ENCODE data around the gene GORASP2. TPM values are rescaled to one million over a fixed set of nuclear protein-coding genes. Genes with fewer than 3 reads are reported as not detected.

The GORASP2 gene
- total RNA-seq, 1 experiment from 2014 or later, result 89.3 TPM

- Histone ChIP-seq H3K4me3 (ENCODE audit: low read depth, low read length, poor library complexity, severe bottlenecking) (no peak overlapping the region), H3K27ac (ENCODE audit: low read depth, low read length, poor library complexity, severe bottlenecking) (no peak overlapping the region), H3K9me3 (ENCODE audit: low read depth, low read length, poor library complexity, severe bottlenecking) (no peaks in the 10 kb centered on the region), H3K27me3 (replicated peaks; ENCODE audit: insufficient read depth, low read depth, low read length, poor library complexity) (no peaks in the 10 kb centered on the region), H3K4me1 (ENCODE audit: insufficient read depth, low read length, poor library complexity, severe bottlenecking) (no peaks in the 10 kb centered on the region), H3K36me3 (ENCODE audit: insufficient read depth, low read length, poor library complexity, severe bottlenecking) (no peaks in the 10 kb centered on the region)
- no peak for DNase-seq (ENCODE audit: low spot score)
- ChIA-PET CTCF (no interaction called here), POLR2A (ENCODE audit: low non-redundant PET) (no interaction called here)
- intact Hi-C loops (cut with micrococcal nuclease; ENCODE audit: unreplicated experiment), result no loop called here
- TF ChIP-seq CTCF (conservative IDR thresholded peaks at IDR 0.05; ENCODE audit: low read depth, low read length), result no peak
- TF ChIP-seq EZH2 (IDR thresholded peaks at IDR 0.05; ENCODE audit: borderline replicate concordance, low read depth, low read length, poor library complexity, severe bottlenecking), result no peak
- BruUV-seq (replicated peaks), result no TSS peak
These were observed 84.8 kb downstream of the GORASP2 start for GRCh38 chr2:171013851-171014250.

- ChIA-PET POLR2A (ENCODE audit: low non-redundant PET) (no interaction called here), CTCF (no interaction called here)
- no peak for DNase-seq (ENCODE audit: low spot score)
- H3K27me3 ChIP-seq (replicated peaks; ENCODE audit: insufficient read depth, low read depth, low read length, poor library complexity), result no peaks in the 10 kb centered on the region
- intact Hi-C loops (cut with micrococcal nuclease; ENCODE audit: unreplicated experiment), result no loop called here
- no peak for TF ChIP-seq CTCF (conservative IDR thresholded peaks at IDR 0.05; ENCODE audit: low read depth, low read length)
- TF ChIP-seq EZH2 (IDR thresholded peaks at IDR 0.05; ENCODE audit: borderline replicate concordance, low read depth, low read length, poor library complexity, severe bottlenecking), result no peak
- no peaks in the 10 kb centered on the region for H3K36me3 ChIP-seq (ENCODE audit: insufficient read depth, low read length, poor library complexity, severe bottlenecking)
- H3K27ac ChIP-seq (ENCODE audit: low read depth, low read length, poor library complexity, severe bottlenecking), result no peak overlapping the region
- no TSS peak for BruUV-seq (replicated peaks)
- H3K4me1 ChIP-seq (ENCODE audit: insufficient read depth, low read length, poor library complexity, severe bottlenecking), result peaks cover 2% of the 10 kb centered on the region
- H3K4me3 ChIP-seq (ENCODE audit: low read depth, low read length, poor library complexity, severe bottlenecking), result no peak overlapping the region
- no peaks in the 10 kb centered on the region for H3K9me3 ChIP-seq (ENCODE audit: low read depth, low read length, poor library complexity, severe bottlenecking)
These were observed 87.1 kb downstream of the GORASP2 start for GRCh38 chr2:171016125-171016524.

Other genes starting within 250 kb of the GORASP2 start
- not detected in 2 replicates for gene SP5, start 213.9 kb upstream of the GORASP2 start, total RNA-seq (2021)
- gene ERICH2, start 158.9 kb upstream of the GORASP2 start, total RNA-seq (2021), result not detected in 2 replicates
- gene GAD1, start 112.4 kb upstream of the GORASP2 start, total RNA-seq (2021), result 0.70 and 1.1 TPM in 2 replicates
- 79.1 and 86.8 TPM in 2 replicates for gene TLK1, start 231.6 kb downstream of the GORASP2 start, total RNA-seq (2021)

Measured in A673 (cell line).